GM19025 (cell line): Measurements from ENCODE around the gene JCHAIN.
"Not testable (repeated sequence)": the region's sequence is repeated elsewhere in the genome, so short reads cannot be mapped to it uniquely, and the experiment has no call there.

Source experiments
- ATAC-seq: cut with Tn5 transposase; IDR thresholded peaks from one replicate; pipeline ENCODE4 v1.9.1; 2021; ENCODE audit warnings: mild to moderate bottlenecking, low read depth, moderate library complexity; ENCODE audit not compliant: unreplicated experiment

Gene JCHAIN

DNA sequence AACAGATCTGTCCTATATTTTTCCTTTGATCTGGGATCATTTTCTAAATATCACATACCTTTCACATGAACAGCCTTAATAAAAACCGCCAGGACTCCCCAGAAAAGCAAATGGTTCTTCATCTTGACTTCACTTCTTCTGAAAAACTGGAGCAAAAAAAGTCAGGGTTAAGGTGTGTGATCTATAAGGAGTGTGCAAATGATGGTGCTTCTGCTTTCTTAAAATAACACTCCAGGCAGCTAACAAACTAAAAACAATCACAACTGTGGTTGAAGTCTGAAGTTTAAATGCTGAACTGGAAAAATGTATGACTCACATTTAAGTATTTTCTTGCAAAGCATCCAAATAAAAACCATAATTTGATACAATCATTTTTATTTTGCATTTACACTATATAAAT is at the start of gene JCHAIN:
Gene JCHAIN (minus strand): TSS at position 140 of the 400 bp plus-strand sequence. CDS start 18 bp downstream, at position 122.
- ATAC-seq: no peak

DNA sequence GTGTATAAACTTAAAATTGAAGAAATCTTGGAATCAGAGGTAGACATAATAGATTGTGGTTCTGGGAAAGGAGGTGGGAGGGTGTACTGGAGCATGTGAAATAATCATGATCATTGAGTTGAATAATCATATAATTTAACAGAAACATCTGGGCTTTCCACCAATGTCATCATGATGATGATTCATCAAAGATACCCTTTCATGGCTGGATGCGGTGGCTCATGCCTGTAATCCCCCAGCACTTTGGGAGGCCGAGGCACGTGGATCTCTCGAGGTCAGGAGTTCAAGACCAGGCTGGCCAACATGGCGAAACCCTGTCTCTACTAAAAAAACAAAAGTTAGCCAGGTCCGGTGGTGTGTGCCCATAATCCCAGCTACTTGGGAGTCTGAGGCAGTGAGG is 48.8 kb upstream of the JCHAIN start:
- ATAC-seq: peak; percentile 14

DNA sequence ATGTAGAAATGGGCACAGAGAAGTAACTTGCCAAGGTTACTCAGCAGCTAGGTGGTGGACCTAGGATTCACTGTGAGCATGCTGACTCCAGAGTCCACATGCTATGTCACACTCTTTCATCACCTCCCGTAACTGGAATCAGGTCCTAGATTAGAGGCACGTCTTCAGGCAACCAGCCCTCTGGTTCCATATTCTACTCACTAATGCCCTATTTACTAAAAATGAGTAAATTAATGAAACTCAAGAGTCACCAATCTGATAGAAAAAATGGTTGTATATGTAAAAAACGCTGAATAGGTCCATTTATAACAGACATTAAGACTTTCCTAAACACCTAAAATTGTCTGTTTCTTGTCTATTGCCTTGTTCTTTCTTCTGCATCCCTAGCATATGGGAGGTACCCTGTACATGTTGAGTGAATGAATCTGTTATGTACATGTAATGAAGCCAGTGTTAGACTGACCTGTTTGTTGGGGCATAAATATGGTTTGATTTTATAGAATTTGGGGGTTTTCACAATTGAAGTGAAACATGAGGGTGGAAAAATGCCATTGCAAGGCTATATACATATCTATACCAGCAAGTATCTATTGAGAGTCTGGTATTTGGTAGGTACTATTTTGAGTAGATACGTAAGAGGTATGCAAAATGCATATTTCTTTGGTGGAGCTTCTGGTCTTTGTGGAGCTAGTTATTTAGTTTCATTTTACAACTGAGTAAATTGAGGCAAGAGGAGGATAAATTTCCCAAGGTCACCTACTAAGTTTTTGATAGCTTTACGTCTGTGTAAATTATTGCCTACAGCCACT is 48.0 kb upstream of the JCHAIN start:
- peak; percentile 43 for ATAC-seq

DNA sequence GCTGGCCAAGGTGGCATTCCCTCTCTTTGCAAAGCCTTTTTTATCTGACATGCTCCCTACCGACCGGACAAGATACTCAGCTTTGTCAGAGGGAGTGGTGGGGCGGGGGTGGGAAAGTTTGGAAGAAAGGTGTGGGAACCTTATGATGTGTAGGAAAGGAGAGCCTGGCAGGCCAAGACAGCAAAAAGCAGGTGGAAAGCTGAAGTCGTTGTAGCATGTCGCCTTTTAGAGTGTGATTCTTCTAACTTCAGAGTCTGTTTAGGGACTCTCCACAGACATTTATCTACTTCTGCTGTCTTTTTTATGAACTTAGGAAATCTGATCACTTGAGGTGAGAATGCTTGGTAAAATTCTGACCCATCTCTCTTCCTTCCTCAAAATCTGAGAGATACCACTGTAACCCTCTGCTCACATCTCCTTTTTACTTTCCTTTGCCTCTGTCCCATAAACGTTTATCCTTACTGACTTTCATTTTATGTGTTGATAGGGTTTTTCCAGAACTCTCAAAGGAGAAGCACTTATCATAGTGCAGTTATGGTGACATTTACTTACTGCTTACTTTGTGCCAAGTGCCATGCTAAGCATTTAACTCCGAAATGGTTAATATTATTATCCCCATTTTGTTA is 47.3 kb upstream of the JCHAIN start:
- ATAC-seq: no peak

DNA sequence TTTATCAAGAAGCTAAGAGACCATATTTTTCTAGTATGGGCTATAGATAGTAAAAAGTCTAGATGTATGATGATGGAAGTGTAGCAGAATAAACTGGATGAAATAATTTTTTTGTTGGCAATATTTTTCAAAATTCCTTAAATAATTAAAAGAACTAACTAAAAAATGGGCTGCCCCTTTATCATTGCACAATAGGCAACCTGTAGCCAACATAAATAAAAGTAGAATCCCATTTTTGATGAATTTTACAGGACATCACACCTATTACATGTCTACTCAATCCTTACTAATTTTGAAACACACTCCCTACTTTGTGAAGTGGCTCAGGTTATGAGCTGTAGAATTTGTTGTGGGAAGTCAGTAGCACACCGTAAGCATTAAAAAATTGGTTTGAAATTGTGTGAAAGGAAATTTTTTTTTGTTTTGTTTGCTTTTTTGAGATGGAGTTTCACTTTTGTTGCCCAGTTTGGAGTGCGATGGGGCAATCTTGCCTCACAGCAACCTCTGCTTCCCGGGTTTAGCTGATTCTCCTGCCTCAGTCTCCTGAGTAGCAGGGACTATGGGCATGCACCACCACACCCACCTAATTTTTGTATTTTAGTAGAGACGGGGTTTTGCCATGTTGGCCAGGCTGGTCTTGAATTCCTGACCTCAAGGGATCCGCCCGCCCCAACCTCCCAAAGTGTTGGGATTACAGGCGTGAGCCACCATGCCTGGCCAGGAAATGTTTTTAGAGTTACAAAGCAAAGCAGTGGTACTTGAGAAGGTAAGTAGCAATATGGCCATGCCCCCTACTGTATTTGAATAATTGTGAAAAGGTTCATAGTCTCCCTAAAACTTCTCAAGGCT is 46.5 kb upstream of the JCHAIN start:
- ATAC-seq: no peak

DNA sequence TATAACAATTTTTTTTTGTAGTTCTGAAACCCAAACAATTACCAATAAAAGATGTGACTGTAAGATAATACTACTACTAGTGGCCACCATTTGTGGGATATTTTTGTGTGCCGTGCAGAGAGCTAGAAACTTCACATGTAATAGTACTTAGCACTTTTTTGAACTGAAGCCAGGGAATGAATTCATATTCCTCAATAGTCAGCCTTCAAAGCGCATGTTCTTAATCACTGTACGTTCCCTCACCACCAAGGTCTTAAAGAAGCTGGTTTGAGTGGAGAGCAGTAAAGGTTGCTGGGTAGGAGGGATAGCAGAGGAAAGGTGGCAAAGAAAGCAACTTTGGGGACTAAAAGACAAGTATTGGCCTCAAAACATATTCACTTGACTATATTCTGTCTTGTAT is 45.8 kb upstream of the JCHAIN start:
- ATAC-seq: no peak

DNA sequence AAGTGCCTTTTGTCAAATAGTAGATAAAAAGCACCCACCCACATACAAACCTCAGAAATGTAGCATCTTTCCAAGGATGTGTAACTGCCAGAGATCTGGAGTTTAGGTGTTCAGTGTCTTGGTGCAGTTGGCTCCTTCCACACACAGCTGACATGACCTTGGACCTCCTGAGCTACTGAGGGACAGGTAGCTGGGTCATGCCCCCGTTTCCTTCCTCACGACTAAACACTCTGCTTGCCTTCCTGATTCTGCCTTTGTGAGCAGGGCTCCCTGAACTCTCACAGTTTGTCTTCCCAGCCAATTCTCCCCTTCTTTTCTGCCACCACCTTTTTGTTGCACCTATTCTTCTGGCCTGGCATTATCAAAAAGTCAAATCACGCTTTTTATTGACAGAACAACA is 45.3 kb upstream of the JCHAIN start:
- ATAC-seq: no peak

DNA sequence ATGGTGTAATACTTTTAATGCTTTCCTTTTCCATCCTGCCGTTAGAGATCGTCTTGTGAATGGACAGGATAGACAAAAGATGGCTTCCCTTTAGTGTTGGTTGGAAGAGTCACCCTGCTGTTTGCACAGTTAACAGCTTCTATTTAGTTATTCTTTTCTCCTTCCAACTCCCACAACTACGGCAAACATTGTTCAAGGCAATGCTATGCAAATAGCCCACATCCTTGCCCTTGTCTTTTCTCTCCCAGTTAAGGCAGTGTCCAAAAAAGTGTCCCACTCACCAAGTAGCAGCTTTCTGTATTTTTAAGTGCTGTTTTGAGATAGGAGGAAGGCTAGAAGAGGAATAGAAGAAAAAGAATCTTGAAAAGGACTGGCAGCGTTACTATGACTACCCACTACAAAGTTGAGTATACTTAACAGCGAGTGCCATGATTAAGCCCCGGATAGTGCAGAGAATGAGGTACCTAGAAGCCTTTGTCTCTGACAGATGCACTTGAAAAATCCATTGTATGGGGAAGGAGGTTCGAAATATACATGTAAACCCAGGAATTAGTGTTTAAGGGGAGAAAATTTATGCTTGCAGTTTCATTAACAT is 43.4 kb upstream of the JCHAIN start:
- ATAC-seq: no peak

DNA sequence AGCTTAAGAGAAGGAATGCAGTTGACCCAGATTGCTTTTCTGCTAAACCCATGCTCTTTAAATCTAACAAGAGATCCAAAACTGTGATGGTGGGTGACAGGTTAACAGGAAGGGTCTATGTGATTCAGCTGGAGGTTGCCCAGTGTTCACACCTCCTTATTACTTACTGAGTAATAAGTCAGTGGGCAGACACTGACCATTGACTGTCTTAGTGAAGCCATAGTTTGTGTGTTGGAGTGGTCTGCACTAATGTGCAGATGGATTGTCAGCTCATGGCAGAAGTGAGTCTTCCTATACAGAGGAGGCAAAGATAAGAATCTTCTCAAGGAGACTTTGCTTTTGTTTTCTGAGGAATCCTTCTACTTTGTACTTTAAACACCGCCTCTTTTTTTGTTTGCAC is 40.2 kb upstream of the JCHAIN start:
- no peak for ATAC-seq

DNA sequence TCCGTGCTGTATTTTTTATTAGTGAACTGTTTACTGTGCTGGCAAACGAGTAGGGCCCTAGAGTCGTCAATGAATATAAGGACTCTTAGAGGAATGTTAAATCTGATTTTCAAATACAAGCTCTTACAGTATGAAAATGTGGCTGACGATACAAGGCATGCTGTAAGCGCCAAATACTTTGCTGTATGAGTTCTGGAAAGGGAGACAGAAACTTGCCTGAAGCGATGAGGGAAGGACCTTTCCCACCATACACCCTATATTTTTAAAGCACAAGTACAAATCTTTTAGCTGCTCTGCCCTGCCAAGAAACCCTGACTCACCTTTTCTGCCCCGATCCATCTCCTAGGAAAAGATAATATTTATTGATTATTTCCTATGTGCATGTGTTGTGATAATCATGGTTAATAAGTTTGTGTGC is 39.7 kb upstream of the JCHAIN start:
- ATAC-seq: no peak

DNA sequence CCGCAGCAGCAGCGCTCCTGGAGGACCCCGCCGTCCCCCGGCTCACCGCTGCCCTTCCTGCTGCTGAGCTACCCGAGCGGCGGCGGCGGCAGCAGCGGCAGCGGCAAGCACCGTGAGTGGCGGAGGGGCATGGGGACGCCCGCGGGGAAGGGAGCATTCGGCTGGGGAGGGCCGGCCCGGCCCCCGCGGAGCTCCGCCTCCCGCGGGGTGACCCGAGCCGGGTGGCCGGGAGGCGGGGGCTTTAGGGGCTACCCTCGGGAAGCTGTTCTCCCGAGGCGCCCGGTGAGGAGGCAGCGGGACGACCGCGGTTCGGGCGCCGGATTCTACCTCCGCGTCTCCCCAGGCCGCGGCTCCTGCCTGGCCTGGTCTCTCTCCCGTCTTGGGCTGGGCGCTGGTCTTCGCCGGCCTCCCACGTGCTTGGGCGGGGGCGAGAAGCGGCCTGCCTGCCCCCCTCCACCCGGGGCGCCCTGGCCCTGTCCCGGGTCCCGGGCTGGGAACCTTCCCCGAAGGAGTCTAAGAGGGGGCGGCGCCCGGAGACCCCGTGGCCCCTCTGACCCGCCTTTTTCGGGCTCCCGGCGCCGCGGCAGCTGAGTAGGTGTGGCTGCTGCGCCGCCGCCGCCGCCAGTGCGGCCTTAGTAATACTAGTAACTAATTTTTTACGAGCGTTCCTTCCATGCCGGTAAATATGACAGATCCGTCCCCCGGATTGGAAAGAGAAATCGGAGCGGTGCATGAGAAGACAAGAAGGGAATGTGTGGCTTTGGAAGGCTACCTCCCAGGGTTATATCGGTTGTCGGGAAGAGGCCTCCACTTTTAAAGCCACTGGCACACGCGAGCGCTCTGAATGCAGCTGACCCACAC is 39.1 kb upstream of the JCHAIN start:
- peak; percentile 61 for ATAC-seq

DNA sequence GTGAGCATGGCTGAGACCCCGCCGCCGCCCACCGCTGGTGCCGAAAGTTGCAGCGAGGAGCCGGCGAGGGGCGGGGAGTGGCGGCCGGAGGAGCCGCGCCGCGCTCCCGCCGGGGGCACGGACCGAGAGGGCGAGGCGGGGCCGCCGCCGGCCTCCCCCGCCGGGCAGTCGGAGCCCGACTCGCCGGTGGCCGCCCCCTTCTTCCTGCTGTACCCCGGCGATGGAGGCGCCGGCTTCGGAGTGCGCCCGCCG is 38.5 kb upstream of the JCHAIN start:
- peak; percentile 43 for ATAC-seq

DNA sequence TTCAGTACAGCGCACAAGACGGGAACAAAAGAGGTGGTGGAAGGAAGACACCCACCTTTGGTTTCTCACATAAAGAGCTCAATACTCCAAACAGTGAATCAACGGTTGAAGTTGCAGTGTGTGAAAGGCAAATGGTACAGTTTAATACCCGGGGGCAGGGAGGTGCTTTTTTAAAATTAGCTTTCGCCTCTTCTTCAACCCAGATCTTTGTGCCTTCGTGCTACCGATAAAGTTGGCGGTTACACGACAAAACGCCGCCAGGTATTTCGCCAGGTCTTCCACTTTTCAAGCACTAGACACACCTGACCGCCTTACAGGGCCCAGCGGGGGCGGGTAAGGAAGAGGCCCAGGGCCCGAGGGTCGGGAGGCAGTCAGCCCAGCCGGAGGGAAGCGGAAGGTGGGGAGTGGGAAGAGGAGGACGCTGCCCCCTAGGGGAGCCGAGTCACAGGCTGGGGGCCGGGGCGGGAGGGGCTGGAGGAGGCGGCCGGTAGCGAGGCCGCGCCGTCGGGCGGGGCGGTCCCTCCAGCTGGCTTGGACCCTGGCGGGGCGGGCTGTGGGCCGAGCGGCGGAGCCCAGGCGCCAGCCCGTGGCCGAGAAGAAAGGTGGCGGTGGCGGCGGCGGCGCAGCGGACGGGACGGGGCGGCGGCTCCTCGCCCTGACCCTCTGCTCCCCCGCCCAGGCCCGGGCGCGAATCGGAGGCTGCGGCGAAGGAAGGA is 38.1 kb upstream of the JCHAIN start:
- ATAC-seq: peak; percentile 57

DNA sequence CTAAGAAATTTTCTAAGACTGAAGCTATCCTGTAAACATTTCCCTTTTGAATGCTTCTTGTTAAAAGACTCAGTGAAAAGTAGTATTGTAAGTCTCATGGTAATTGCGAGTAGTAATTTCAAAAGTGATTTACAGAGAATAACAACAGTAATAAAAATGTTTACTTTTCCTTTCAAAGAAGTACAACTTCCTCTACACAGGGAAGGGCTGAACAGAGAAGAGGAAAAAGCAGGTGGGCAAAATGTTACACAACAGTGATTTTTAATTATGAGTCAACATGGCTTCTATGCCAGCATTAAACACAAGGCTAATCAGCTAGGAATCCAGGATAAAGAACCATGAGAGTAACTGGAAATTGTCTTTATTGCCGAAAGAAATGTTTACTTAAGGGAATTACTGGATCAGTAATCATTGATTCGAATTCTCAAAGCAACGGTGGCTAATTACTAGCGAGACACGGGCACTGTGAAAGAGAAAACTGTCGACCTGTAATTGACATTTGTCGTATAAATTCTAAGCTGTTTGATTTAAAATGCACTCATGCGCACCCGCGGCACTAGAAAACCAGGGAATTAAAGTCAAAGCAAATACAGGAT is 37.4 kb upstream of the JCHAIN start:
- ATAC-seq: no peak

DNA sequence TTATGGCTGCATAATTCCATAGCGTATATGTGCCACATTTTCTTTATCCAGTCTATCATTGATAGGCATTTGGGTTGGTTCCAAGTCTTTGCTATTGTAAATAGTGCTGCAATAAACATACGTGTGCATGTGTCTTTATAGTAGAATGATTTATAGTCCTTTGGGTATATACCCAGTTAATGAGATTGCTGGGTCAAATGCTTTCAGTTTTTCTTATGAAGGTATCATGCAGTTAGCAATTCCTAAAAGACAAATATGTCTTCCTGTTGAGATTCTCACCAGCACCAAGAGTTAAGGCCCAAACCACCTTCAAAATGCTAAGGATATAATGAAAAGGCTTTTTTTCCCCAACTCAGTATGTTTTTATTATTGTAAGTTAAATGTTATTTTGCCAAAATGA is 36.3 kb upstream of the JCHAIN start:
- not testable (repeated sequence) for ATAC-seq

DNA sequence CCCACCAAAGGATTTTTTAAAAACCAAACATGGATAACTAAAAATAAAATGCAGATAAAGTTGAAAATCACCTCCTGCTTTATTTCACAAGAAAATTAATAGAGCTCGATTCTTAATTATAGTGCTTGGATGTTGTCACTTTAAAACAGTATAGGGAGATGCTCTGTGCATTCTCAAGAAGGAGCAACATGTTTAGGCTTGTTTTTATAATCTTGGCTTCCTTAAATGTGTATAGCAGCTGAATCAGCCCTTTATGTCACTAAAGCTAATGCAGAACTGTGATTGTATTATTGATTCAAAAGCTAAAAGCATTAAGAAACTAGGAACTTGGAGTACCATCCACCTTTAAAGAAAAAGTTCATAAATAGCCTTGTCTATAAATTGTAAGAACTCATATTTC is 35.0 kb upstream of the JCHAIN start:
- ATAC-seq: no peak

DNA sequence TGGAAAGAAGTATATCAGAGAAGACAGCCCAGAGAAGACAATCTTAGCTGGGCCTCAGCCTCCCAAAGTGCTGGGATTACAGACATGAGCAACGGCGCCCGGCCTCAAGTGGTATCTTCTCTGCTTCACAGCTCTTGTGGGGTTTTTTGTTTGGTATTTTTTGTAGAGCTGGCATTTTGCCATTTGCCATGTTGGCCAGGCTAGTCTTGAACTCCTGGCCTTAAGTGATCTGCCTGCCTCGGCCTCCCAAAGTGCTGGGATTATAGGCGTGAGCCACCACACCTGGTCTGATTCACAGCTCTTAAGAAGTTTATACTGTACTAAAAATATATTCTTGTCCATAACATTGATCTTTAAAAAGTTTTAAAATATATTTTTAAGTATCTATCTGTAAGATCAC is 34.4 kb upstream of the JCHAIN start:
- no peak for ATAC-seq

DNA sequence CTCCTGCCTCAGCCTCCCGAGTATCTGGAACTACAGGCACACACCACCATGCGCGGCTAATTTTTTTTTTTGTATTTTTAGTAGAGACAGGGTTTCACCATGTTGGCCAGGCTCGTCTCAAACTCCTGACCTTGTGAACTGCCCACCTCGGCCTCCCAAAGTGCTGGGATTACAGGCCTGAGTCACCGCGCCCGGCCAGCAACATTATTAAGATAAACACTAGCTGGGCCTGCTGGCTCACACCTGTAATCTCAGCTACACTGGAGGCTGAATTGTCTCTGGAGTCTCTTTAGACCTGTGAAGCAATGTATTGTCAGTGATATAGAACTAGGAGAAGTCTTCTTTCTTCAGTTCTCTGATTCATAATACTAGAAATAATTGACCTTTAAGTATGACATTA is 32.1 kb upstream of the JCHAIN start:
- ATAC-seq: not testable (repeated sequence)

DNA sequence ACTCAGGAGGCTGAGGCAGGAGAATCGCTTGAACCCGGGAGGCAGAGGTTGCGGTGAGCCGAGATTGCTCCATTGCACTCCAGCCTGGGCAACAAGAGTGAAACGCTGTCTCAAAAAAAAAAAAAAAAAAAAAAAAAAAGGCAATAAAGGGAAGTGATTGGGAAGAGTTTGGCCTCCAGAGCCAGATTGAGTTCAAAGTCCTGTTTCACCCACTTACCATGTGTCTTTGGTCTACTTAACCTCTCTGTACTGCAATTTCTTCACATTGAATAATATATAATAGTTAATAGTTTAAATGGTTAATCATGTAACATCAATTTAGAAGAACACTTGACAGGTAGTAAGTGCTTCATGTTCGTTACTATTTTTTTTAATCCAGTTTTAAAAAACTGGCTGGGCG is 28.3 kb upstream of the JCHAIN start:
- not testable (repeated sequence) for ATAC-seq
